ENCODE results near the gene PCNX1. TPM values are rescaled to one million over a fixed set of nuclear protein-coding genes. Genes with fewer than 3 reads are reported as not detected.
A peak's percentile ranks its signal among the peaks of the same experiment; 100 is the strongest.

The PCNX1 gene
- total RNA-seq, 1 donor from 2014 or later, result 46.5 TPM

DNA sequence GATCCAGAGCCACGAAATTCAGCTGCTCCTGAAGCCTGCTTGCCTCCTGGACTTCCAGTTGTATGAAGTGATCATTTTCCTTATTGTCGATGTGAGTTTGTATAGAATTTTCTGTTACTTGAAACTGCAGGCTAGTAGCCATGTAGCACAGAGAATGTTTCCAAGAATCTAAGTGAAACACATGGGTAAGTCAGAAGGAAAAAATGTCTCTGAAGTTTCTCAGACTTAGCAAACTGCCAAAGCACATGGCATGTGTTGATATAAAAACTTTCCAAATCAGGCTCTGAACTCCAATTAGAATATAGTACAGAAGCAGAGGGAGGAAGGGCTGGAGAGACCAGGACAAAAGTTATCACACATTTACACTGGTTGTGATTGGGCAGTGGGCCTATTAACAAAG is 9.8 kb upstream of the PCNX1 start:
- DNase-seq (no peak), ATAC-seq (no peak)
- Histone ChIP-seq H3K27me3 (no peaks in the 10 kb centered on the region), H3K9me3 (no peaks in the 10 kb centered on the region), H3K4me1 (no peaks in the 10 kb centered on the region), H3K36me3 (no peaks in the 10 kb centered on the region), H3K27ac (no peak overlapping the region), H3K4me3 (no peak overlapping the region)
- TF ChIP-seq, protein P1, sequence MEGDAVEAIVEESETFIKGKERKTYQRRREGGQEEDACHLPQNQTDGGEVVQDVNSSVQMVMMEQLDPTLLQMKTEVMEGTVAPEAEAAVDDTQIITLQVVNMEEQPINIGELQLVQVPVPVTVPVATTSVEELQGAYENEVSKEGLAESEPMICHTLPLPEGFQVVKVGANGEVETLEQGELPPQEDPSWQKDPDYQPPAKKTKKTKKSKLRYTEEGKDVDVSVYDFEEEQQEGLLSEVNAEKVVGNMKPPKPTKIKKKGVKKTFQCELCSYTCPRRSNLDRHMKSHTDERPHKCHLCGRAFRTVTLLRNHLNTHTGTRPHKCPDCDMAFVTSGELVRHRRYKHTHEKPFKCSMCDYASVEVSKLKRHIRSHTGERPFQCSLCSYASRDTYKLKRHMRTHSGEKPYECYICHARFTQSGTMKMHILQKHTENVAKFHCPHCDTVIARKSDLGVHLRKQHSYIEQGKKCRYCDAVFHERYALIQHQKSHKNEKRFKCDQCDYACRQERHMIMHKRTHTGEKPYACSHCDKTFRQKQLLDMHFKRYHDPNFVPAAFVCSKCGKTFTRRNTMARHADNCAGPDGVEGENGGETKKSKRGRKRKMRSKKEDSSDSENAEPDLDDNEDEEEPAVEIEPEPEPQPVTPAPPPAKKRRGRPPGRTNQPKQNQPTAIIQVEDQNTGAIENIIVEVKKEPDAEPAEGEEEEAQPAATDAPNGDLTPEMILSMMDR (IDR thresholded peaks at IDR 0.05), result no peak
- intact Hi-C loops (cut with DNase I), result no loop called here

DNA sequence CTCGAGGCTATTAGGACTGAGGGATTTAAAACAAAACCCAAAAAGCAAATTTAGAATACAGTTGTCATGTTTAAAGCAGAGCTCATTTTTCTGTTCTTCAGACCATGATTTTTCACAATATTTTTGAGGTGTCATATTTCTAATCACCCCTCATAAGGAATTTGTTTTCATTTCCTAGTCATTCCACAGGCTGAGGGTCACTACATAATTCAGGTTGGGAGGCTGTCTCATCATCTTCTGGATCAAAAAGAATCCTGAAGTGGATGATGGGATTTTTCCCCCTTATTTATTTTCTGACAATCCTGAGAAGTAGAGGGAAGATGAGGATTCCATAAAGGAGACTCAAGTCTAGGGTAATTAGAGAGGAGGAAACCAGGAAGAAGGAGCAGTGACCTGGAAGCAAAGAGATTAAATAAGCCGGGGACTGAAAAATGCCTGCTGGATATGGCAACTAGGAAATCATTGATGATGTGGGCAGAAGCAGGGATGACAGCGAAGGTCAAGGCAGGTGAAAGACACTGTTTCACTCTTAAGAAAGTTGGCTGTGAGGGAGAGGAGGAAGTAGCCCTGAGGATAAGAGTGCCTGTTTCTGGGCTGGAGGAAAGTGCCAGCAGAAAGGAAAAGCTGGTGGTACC is 9.0 kb upstream of the PCNX1 start:
- Histone ChIP-seq H3K27ac (no peak overlapping the region), H3K36me3 (no peaks in the 10 kb centered on the region), H3K4me3 (no peak overlapping the region), H3K4me1 (no peaks in the 10 kb centered on the region), H3K27me3 (no peaks in the 10 kb centered on the region), H3K9me3 (no peaks in the 10 kb centered on the region)
- ATAC-seq (no peak), DNase-seq (no peak)
- TF ChIP-seq, protein P1 (IDR thresholded peaks at IDR 0.05), result no peak
- intact Hi-C loops (cut with DNase I), result no loop called here

DNA sequence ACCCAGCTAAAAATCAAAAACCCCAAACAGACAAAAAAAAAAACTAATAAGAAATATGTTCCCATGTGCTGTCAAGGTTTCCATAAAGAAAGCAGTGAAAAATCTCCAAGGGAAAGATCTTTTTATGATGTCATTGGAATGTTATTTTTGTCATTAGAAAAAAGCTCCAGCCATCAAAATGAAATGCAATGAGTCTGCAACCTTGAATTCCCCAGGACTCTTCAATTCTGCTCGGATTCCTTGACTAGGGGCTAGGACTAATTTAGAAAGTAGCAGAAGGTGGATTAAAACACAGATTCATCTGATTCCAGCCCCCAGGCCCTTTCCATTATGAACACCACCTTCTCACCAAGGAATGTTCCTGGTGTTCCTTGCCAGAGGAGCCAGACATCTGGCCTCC is 6.0 kb upstream of the PCNX1 start:
- ATAC-seq, result no peak
- Histone ChIP-seq H3K27ac (no peak overlapping the region), H3K36me3 (no peaks in the 10 kb centered on the region), H3K27me3 (no peaks in the 10 kb centered on the region), H3K4me3 (no peak overlapping the region), H3K4me1 (peaks cover 8% of the 10 kb centered on the region), H3K9me3 (no peaks in the 10 kb centered on the region)
- DNase-seq, result no peak
- TF ChIP-seq, protein P1 (IDR thresholded peaks at IDR 0.05), result no peak
- intact Hi-C loops (cut with DNase I), result no loop called here

DNA sequence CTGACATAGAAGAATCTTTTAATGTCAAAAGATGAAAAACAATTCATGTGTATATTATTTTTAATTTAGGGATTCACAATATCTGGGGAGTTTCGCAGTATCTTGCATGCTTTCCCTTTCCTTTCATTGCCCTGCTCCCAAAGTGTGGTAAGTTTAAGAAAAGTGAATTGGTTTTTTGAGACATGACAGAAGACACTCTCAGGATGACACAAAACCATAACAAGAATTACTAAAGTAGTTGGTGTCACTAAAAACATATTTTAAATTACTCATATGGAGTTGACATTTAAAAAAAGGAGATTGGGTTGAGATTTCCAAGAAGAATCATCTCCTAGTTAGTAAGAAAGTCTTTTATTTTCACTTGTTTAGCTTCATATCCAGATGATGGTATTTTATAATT is 5.1 kb upstream of the PCNX1 start:
- intact Hi-C loops (cut with DNase I), result no loop called here
- DNase-seq, result no peak
- no peak for ATAC-seq
- H3K36me3 ChIP-seq, result no peaks in the 10 kb centered on the region
- H3K4me1 ChIP-seq, result peaks cover 12% of the 10 kb centered on the region
- no peaks in the 10 kb centered on the region for H3K9me3 ChIP-seq
- H3K27ac ChIP-seq, result no peak overlapping the region
- TF ChIP-seq, protein P1 (IDR thresholded peaks at IDR 0.05), result no peak
- no peak overlapping the region for H3K4me3 ChIP-seq
- H3K27me3 ChIP-seq, result no peaks in the 10 kb centered on the region

DNA sequence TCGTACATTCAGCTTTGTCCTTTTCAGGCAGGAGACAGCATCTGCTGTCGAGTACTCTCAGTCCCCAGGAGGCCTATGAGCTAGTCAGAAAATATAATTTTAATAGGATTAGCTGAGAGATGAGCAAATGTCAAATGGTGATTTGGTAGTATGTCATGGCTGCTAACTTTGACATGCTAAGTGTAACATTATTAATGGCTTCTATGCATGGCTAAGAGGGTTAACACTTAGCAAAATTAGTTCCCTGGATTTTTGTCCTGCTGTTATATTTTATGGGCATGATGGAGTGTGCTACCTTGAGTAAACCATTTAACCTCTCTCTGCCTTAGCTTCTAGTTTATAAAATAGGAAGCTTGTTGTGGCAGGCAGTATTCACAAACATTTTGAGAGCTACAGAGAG is 2.9 kb upstream of the PCNX1 start:
- Histone ChIP-seq H3K27me3 (no peaks in the 10 kb centered on the region), H3K4me1 (peaks cover 18% of the 10 kb centered on the region), H3K9me3 (no peaks in the 10 kb centered on the region), H3K4me3 (no peak overlapping the region), H3K36me3 (no peaks in the 10 kb centered on the region), H3K27ac (no peak overlapping the region)
- TF ChIP-seq, protein P1 (IDR thresholded peaks at IDR 0.05), result no peak
- DNase-seq, result no peak
- ATAC-seq, result no peak
- intact Hi-C loops (cut with DNase I), result no loop called here

DNA sequence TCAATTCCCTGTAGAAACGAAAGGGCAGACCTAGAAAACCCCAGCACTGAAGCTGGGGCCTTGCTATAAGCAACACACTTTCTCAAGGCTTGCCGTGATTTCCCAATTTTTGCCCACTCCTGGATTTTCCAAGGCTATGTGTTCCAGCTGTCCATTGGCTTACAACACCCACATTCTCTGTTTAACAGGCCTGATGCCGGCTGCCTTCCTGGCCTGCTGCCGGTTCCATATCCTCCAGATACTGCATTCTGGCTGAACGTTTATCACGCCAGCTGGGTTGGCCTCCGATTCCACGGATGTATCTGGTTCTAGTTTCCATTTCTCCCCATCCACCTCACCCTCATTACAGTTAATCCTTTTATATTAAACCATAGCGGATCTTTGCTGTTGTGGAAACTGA is 2.0 kb upstream of the PCNX1 start:
- Histone ChIP-seq H3K36me3 (no peaks in the 10 kb centered on the region), H3K27ac (peak overlapping the region; percentile 67), H3K4me3 (no peak overlapping the region), H3K27me3 (no peaks in the 10 kb centered on the region), H3K9me3 (no peaks in the 10 kb centered on the region), H3K4me1 (peaks cover 23% of the 10 kb centered on the region)
- intact Hi-C loops (cut with DNase I), result no loop called here
- no peak for DNase-seq
- no peak for ATAC-seq
- TF ChIP-seq, protein P1 (IDR thresholded peaks at IDR 0.05), result no peak
